HepG2 (cell line): Measurements from ENCODE around the gene VAT1L. TPM values are rescaled to one million over a fixed set of nuclear protein-coding genes. Genes with fewer than 3 reads are reported as not detected.

Experiments
- ATAC-seq: fragments of 200-7000 bp; cut with Tn5 transposase; 3 replicates; pipeline ENCODE4 v1.9.1; 2020; ENCODE audit warnings: mild to moderate bottlenecking, moderate library complexity
- BruUV-seq: library from RNA; stranded (reverse); fragments of 400-500 nt; replicated peaks from 2 replicates; lab custom pipeline; 2021; lab: Mats Ljungman, UMichigan
- CTCF ChIA-PET: fragments of 300-600 bp; formaldehyde crosslinking; extraction: SDS; loops from one replicate; lab custom pipeline; 2021; ENCODE audit warnings: low total read pairs, inconsistent platforms, low intra/inter-chr PET ratio; lab: Yijun Ruan, JAX
- POLR2A ChIA-PET: fragments of 350-600 bp; sonication (Branson Sonifier 250); formaldehyde crosslinking; loops from one replicate; lab custom pipeline; 2020; ENCODE audit warnings: antibody characterized with exemption, inconsistent platforms; lab: Yijun Ruan, JAX
- DNase-seq: peaks from one replicate; pipeline ENCODE4 v3.0.0-alpha.2; 2015; ENCODE audit warnings: low spot score
- FAIRE-seq: peaks from 3 replicates; lab custom pipeline; 2011; peaks lifted over from hg19 to GRCh38; lab: Jason Lieb, UNC
- H2AFZ ChIP-seq: one replicate; pipeline ENCODE4 v1.6.1; 2011; ENCODE audit warnings: low read length, inconsistent platforms
- H3K27ac ChIP-seq: fragments of 300-600 bp; 3 replicates; pipeline ENCODE4 v1.8.0; 2011; ENCODE audit warnings: mixed run types, mild to moderate bottlenecking, mixed read lengths, low read length, inconsistent platforms; ENCODE audit not compliant: insufficient read depth; ENCODE audit errors: extremely low read length
- H3K27me3 ChIP-seq, 2 experiments: fragments of 200-600 bp in 1 of 2; 2 replicates in 1 of 2; 3 replicates in 1 of 2; pipeline versions ENCODE4 v1.6.0 to v1.8.0; 2011; ENCODE audit warnings: low read length in 2 of 2, mild to moderate bottlenecking in 2 of 2, moderate library complexity in 2 of 2, inconsistent platforms in 1 of 2; ENCODE audit not compliant: insufficient read depth in 2 of 2, control insufficient read depth in 1 of 2
- H3K36me3 ChIP-seq, 2 experiments: fragments of 200-600 bp in 1 of 2; replicated peaks in 1 of 2; 2 replicates in 1 of 2; 3 replicates in 1 of 2; pipeline versions ENCODE4 v1.5.1 to v1.8.0; 2011; ENCODE audit warnings: low read length in 2 of 2, inconsistent platforms in 1 of 2; ENCODE audit not compliant: insufficient read depth in 2 of 2, control insufficient read depth in 1 of 2
- H3K4me1 ChIP-seq: 2 replicates; pipeline ENCODE4 v1.5.1; 2012; ENCODE audit warnings: low read length, inconsistent platforms; ENCODE audit not compliant: insufficient read depth
- H3K4me2 ChIP-seq: 2 replicates; pipeline ENCODE4 v1.6.0; 2011; ENCODE audit warnings: low read depth, low read length, inconsistent platforms
- H3K4me3 ChIP-seq, 3 experiments: fragments of 200-600 bp in 1 of 3; sonication (generic), shearing (Covaris generic) in 1 of 3; replicated peaks in 1 of 3; 2 replicates each; pipeline ENCODE4 v1.5.1; 2011 to 2016; ENCODE audit warnings: low read length in 3 of 3, inconsistent platforms in 2 of 3, low read depth in 2 of 3, mild to moderate bottlenecking in 2 of 3, control low read depth in 1 of 3, mixed read lengths in 1 of 3; ENCODE audit not compliant: insufficient read depth in 1 of 3
- H3K79me2 ChIP-seq: one replicate; pipeline ENCODE4 v1.6.1; 2011; ENCODE audit warnings: low read length, inconsistent platforms; ENCODE audit not compliant: insufficient read depth
- H3K9ac ChIP-seq: 2 replicates; pipeline ENCODE4 v1.6.0; 2011; ENCODE audit warnings: mild to moderate bottlenecking, low read depth, low read length, inconsistent platforms; ENCODE audit not compliant: insufficient read depth
- H3K9me3 ChIP-seq: 2 replicates; pipeline ENCODE4 v1.5.1; 2012; ENCODE audit warnings: mild to moderate bottlenecking, low read length
- H4K20me1 ChIP-seq: 2 replicates; pipeline ENCODE4 v1.6.0; 2011; ENCODE audit warnings: inconsistent platforms, mild to moderate bottlenecking, low read length, moderate library complexity; ENCODE audit not compliant: insufficient read depth
- FOXA3 ChIP-seq: IDR thresholded peaks from 2 replicates; pipeline ENCODE4 v1.6.1; 2016; ENCODE audit warnings: missing genetic modification reagents, missing compliant biosample characterization
- FOXP1 ChIP-seq, 2 experiments: fragments of 450-650 bp in 1 of 2; IDR thresholded peaks; 2 replicates each; pipeline ENCODE4 v1.6.1; 2017 to 2018; ENCODE audit warnings: antibody characterized with exemption in 1 of 2
- GTF2F1 ChIP-seq: fragments of 150-350 bp; IDR thresholded peaks from 2 replicates; pipeline ENCODE4 v1.6.1; 2014; ENCODE audit warnings: low read length
- HOXA3 ChIP-seq: sonication (generic); formaldehyde crosslinking; IDR thresholded peaks from 2 replicates; pipeline ENCODE4 v1.5.0; 2020; ENCODE audit warnings: missing genetic modification reagents
- IRF2 ChIP-seq: IDR thresholded peaks from 2 replicates; pipeline ENCODE4 v1.6.1; 2018; ENCODE audit warnings: missing genetic modification reagents, missing compliant biosample characterization
- LBX2 ChIP-seq: sonication (generic); formaldehyde crosslinking; IDR thresholded peaks from 2 replicates; pipeline ENCODE4 v1.5.0; 2020; ENCODE audit warnings: missing genetic modification reagents, mild to moderate bottlenecking, borderline replicate concordance
- MTF1 ChIP-seq: sonication (generic); formaldehyde crosslinking; IDR thresholded peaks from 2 replicates; pipeline ENCODE4 v1.5.0; 2020; ENCODE audit warnings: missing genetic modification reagents
- PCBP1 ChIP-seq: fragments of 200-400 bp; formaldehyde crosslinking; IDR thresholded peaks from 2 replicates; pipeline ENCODE4 v1.6.1; 2017; ENCODE audit warnings: mild to moderate bottlenecking, low read depth, low read length, borderline replicate concordance
- RBFOX2 ChIP-seq: fragments of 200-400 bp; formaldehyde crosslinking; IDR thresholded peaks from 2 replicates; pipeline ENCODE4 v1.6.1; 2017; ENCODE audit warnings: low read depth, mild to moderate bottlenecking, low read length
- SNAPC5 ChIP-seq: sonication (generic); formaldehyde crosslinking; IDR thresholded peaks from 2 replicates; pipeline ENCODE4 v1.8.1; 2023; ENCODE audit warnings: mild to moderate bottlenecking, missing genetic modification reagents, borderline replicate concordance
- SRF ChIP-seq: IDR thresholded peaks from 2 replicates; pipeline ENCODE4 v1.6.1; 2011; ENCODE audit warnings: mild to moderate bottlenecking, low read depth, low read length, moderate library complexity
- ZNF18 ChIP-seq: sonication (generic); formaldehyde crosslinking; IDR thresholded peaks from 2 replicates; pipeline ENCODE4 v1.8.0; 2022; ENCODE audit warnings: mild to moderate bottlenecking, missing genetic modification reagents; ENCODE audit not compliant: insufficient replicate concordance
- ZNF441 ChIP-seq: sonication (generic); formaldehyde crosslinking; IDR thresholded peaks from 2 replicates; pipeline ENCODE4 v1.7.0; 2021; ENCODE audit warnings: missing genetic modification reagents, borderline replicate concordance
- ZNF556 ChIP-seq: sonication (generic); formaldehyde crosslinking; IDR thresholded peaks from 2 replicates; pipeline ENCODE4 v1.4.0; 2020; ENCODE audit warnings: mild to moderate bottlenecking, missing genetic modification reagents, borderline replicate concordance
- ZNF609 ChIP-seq: sonication (generic); formaldehyde crosslinking; IDR thresholded peaks from 2 replicates; pipeline ENCODE4 v1.4.0; 2020; ENCODE audit warnings: mild to moderate bottlenecking, missing genetic modification reagents, borderline replicate concordance
- ZNF749 ChIP-seq: sonication (generic); formaldehyde crosslinking; IDR thresholded peaks from 2 replicates; pipeline ENCODE4 v1.8.0; 2022; ENCODE audit warnings: mild to moderate bottlenecking, missing genetic modification reagents, moderate library complexity, borderline replicate concordance
- ZSCAN5A ChIP-seq: sonication (generic); formaldehyde crosslinking; IDR thresholded peaks from 2 replicates; pipeline ENCODE4 v1.8.0; 2022; ENCODE audit warnings: mild to moderate bottlenecking, missing genetic modification reagents, borderline replicate concordance
- WGBS: methylation state at CpG from one replicate; pipeline ENCODE4 v1.1.6; 2017; ENCODE audit warnings: low lambda C conversion rate; 5-methylcytosine and 5-hydroxymethylcytosine counted together
- in situ Hi-C: cut with HindIII; loops from 2 replicates; pipeline ENCODE4 v1.10.0; 2017; ENCODE audit warnings: low pct_unique_long_range_greater_than_20kb; ENCODE audit not compliant: extremely low pct_ligation_motif_present
- intact Hi-C: fragments of 100-400 bp; cut with micrococcal nuclease; formaldehyde crosslinking; loops from one replicate; pipeline ENCODE4 v1.10.0; 2022; ENCODE audit not compliant: unreplicated experiment
- polyA plus RNA-seq, 8 experiments: library from polyadenylated mRNA; depleted of rRNA in 3 of 8; stranded (reverse) in 7 of 8; unstranded in 1 of 8; fragments of >200 nt; fragmentation: Illumina TruSeq in 4 of 8; extraction: Trizol in 4 of 8; gene quantifications; 2 replicates each; pipeline versions ENCODE4 v1.2.1 to v1.2.3, GENCODE V29; 2011 to 2016; ENCODE audit warnings: low read depth in 4 of 8, missing spikeins in 1 of 8, mixed read lengths in 1 of 8; ENCODE audit not compliant: insufficient read depth in 1 of 8
- total RNA-seq, 5 experiments: library from RNA; depleted of rRNA; stranded (reverse); fragments of >200 nt; fragmentation: Illumina TruSeq; extraction: Trizol; gene quantifications; 2 replicates each; pipeline ENCODE4 v1.2.3, GENCODE V29; 2016; ENCODE audit warnings: low read depth in 1 of 5

Gene VAT1L
- total and polyA plus RNA-seq, 2 of the 13 experiments (the other 11 are each of a cell fraction or from before 2014, with no cell fraction given) = not detected

GRCh38 chr16:77822661-77823060, 34.3 kb downstream of the VAT1L start:
- no peaks in the 10 kb centered on the region for H4K20me1 ChIP-seq
- DNase-seq = no peak
- H3K9ac ChIP-seq = no peak overlapping the region
- H3K4me1 ChIP-seq = no peaks in the 10 kb centered on the region
- in situ Hi-C loops = loop anchor here (25.0 kb wide), 1 partner anchor 90 kb away; no protein-coding TSS in a partner anchor
- ATAC-seq = no peak
- H3K36me3 ChIP-seq = no peaks in the 10 kb centered on the region
- CTCF ChIA-PET = no interaction called here
- no peak for FAIRE-seq
- no TSS peak for BruUV-seq
- no peak overlapping the region for H3K4me3 ChIP-seq
- H3K27ac ChIP-seq = no peak overlapping the region
- H3K9me3 ChIP-seq = no peaks in the 10 kb centered on the region
- no peak overlapping the region for H3K4me2 ChIP-seq
- intact Hi-C loops = no loop called here
- H2AFZ ChIP-seq = no peak overlapping the region
- H3K79me2 ChIP-seq = no peaks in the 10 kb centered on the region
- WGBS = 0% methylated on average over 4 of the region's 5 CpGs
- peaks cover 0 to 24% of the 10 kb centered on the region in 2 experiments; a peak in 4 of 5 replicates for H3K27me3 ChIP-seq
- POLR2A ChIA-PET = no interaction called here
- TF ChIP-seq RBFOX2 (no peak), ZNF556 (CRISPR knock-in tag) (no peak), ZNF18 (CRISPR knock-in tag) (no peak), FOXA3 (no peak), ZNF609 (no peak), HOXA3 (CRISPR knock-in tag) (no peak), LBX2 (CRISPR knock-in tag) (no peak), PCBP1 (no peak), ZNF749 (CRISPR knock-in tag) (no peak), GTF2F1 (no peak), ZNF441 (CRISPR knock-in tag) (no peak), ZSCAN5A (CRISPR knock-in tag) (no peak), IRF2 (CRISPR knock-in tag) (no peak), FOXP1 (IDR thresholded peaks at IDR 0.05) (no peak), FOXP1 (CRISPR knock-in tag; IDR thresholded peaks at IDR 0.05) (no peak), SRF (no peak), MTF1 (CRISPR knock-in tag) (no peak), SNAPC5 (CRISPR knock-in tag) (no peak)
